ENCODE data around the gene ARHGEF3.

DNA sequence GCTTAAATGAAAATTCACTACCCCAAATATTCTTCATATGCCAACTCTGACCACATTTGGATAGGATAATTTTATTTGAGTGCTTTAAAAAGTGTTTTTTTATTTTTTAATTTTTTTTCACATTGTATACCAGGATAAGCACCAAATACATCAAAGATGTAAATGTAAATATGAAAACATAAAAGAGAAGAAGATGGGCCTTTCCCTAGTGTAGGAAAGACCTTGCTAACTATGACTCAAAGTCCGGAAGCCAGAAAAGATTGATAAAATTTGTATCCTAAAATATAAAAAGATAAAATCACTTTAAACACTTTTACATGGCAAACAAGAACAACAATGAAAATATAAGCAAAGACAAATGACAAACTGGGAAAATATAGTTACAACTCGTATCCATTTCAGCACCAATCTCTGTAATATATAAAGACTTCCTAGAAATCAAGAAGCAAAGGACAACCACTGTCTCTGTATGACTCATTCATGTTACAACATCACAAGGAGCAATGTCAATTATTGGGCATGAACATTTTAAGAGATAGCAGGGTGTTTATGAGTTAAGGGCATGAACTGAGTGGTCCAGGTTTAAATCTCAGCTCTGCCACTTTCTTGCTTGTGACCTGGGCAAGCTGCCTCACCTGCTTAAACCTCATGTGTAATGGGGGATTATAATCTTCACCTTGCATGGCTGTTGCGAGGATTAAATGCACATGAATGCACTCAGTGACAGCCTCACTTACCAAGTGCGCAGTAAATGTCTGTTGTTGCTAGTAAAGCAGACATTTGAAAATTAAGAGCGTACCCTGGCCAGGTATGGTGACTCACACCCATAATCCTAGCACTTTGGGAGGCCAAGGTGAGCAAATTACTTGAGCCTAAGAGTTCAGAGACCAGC is 25.3 kb upstream of the ARHGEF3 start:
- TF ChIP-seq CTCF (conservative IDR thresholded peaks at IDR 0.05; ENCODE audit: low read depth, low read length) (no peak), EZH2 (IDR thresholded peaks at IDR 0.05; ENCODE audit: borderline replicate concordance, low read depth, low read length, poor library complexity, severe bottlenecking) (no peak)

Data from A673 (cell line).